HepG2 (cell line): ENCODE measurements around the gene CSN3. TPM values are rescaled to one million over a fixed set of nuclear protein-coding genes. Genes with fewer than 3 reads are reported as not detected.

Experiments used
- CCAR2 ChIP-seq: fragments of 200-400 bp; formaldehyde crosslinking; optimal IDR thresholded peaks from 2 replicates; pipeline ENCODE3; 2018; ENCODE audit warnings: low read depth, mild to moderate bottlenecking, low read length, moderate library complexity
- EZH2 ChIP-seq: conservative IDR thresholded peaks from 2 replicates; pipeline ENCODE4 v1.6.1; 2012; ENCODE audit warnings: mild to moderate bottlenecking, low read depth, low read length, moderate library complexity
- GMEB2 ChIP-seq: IDR thresholded peaks from 2 replicates; pipeline ENCODE4 v1.6.1; 2016; ENCODE audit warnings: missing biosample characterization, missing genetic modification reagents, low read depth
- HES4 ChIP-seq: sonication (generic); formaldehyde crosslinking; IDR thresholded peaks from 2 replicates; pipeline ENCODE4 v1.9.0; 2021; ENCODE audit warnings: mild to moderate bottlenecking, missing genetic modification reagents, borderline replicate concordance
- MED8 ChIP-seq: sonication (generic); formaldehyde crosslinking; IDR thresholded peaks from 2 replicates; pipeline ENCODE4 v1.8.1; 2023; ENCODE audit warnings: mild to moderate bottlenecking, missing genetic modification reagents; ENCODE audit not compliant: insufficient replicate concordance
- PHF8 ChIP-seq: sonication (generic); formaldehyde crosslinking; IDR thresholded peaks from 2 replicates; pipeline ENCODE4 v1.5.0; 2020; ENCODE audit warnings: missing genetic modification reagents
- POLR2A ChIP-seq, 2 experiments: IDR thresholded peaks; 2 replicates each; pipeline ENCODE4 v1.6.1; 2011; ENCODE audit warnings: low read depth in 2 of 2, low read length in 2 of 2, mild to moderate bottlenecking in 1 of 2, moderate library complexity in 1 of 2; ENCODE audit not compliant: insufficient read depth in 1 of 2
- SOX5 ChIP-seq: IDR thresholded peaks from 2 replicates; pipeline ENCODE4 v1.6.1; 2016; ENCODE audit warnings: borderline replicate concordance
- SOX6 ChIP-seq, 2 experiments: fragments of 450-650 bp in 1 of 2; sonication (generic) in 1 of 2; formaldehyde crosslinking in 1 of 2; IDR thresholded peaks; 2 replicates each; pipeline versions ENCODE4 v1.4.0 to v1.6.1; 2017 to 2020; ENCODE audit warnings: antibody characterized with exemption in 1 of 2, mild to moderate bottlenecking in 1 of 2, missing genetic modification reagents in 1 of 2
- ZBED4 ChIP-seq: sonication (generic); formaldehyde crosslinking; IDR thresholded peaks from 2 replicates; pipeline ENCODE4 v1.4.0; 2020; ENCODE audit warnings: missing genetic modification reagents, borderline replicate concordance
- ZFP62 ChIP-seq: sonication (generic); formaldehyde crosslinking; IDR thresholded peaks from 2 replicates; pipeline ENCODE4 v1.4.0; 2020; ENCODE audit warnings: missing genetic modification reagents
- ZNF572 ChIP-seq: sonication (generic); formaldehyde crosslinking; IDR thresholded peaks from 2 replicates; pipeline ENCODE4 v1.5.1; 2020; ENCODE audit warnings: mild to moderate bottlenecking, missing genetic modification reagents
- polyA plus RNA-seq, 8 experiments: library from polyadenylated mRNA; depleted of rRNA in 3 of 8; stranded (reverse) in 7 of 8; unstranded in 1 of 8; fragments of >200 nt; fragmentation: Illumina TruSeq in 4 of 8; extraction: Trizol in 4 of 8; gene quantifications; 2 replicates each; pipeline versions ENCODE4 v1.2.1 to v1.2.3, GENCODE V29; 2011 to 2016; ENCODE audit warnings: low read depth in 4 of 8, missing spikeins in 1 of 8, mixed read lengths in 1 of 8; ENCODE audit not compliant: insufficient read depth in 1 of 8
- total RNA-seq, 5 experiments: library from RNA; depleted of rRNA; stranded (reverse); fragments of >200 nt; fragmentation: Illumina TruSeq; extraction: Trizol; gene quantifications; 2 replicates each; pipeline ENCODE4 v1.2.3, GENCODE V29; 2016; ENCODE audit warnings: low read depth in 1 of 5
- TF ChIP-seq, protein P1 (sequence below): sonication (generic); formaldehyde crosslinking; IDR thresholded peaks from 2 replicates; pipeline ENCODE4 v1.4.0; 2020; ENCODE audit warnings: mild to moderate bottlenecking, missing genetic modification reagents
- TF ChIP-seq, protein P2 (sequence below): sonication (generic); formaldehyde crosslinking; IDR thresholded peaks from 2 replicates; pipeline ENCODE4 v1.4.0; 2020; ENCODE audit warnings: missing genetic modification reagents

The CSN3 gene
- total and polyA plus RNA-seq, 2 of the 13 experiments (the other 11 are each of a cell fraction or from before 2014, with no cell fraction given) = not detected

- TF ChIP-seq ZBED4 (no peak), MED8 (CRISPR knock-in tag) (no peak), CCAR2 (no peak), SOX5 (CRISPR knock-in tag) (0 out of 2 replicates have a peak, but pooled peaks have one; percentile 13), ZNF572 (CRISPR knock-in tag) (no peak), EZH2 (no peak), POLR2A (IDR thresholded peaks at IDR 0.05; ENCODE audit: insufficient read depth in 1 of 2, low read depth in 2 of 2, low read length in 2 of 2) (no peak), GMEB2 (CRISPR knock-in tag) (no peak), SOX6 (IDR thresholded peaks at IDR 0.05) (no peak), SOX6 (CRISPR knock-in tag; IDR thresholded peaks at IDR 0.05) (no peak), ZFP62 (CRISPR knock-in tag) (no peak), HES4 (CRISPR knock-in tag) (no peak), PHF8 (peak; percentile 38)
- TF ChIP-seq, protein P1, sequence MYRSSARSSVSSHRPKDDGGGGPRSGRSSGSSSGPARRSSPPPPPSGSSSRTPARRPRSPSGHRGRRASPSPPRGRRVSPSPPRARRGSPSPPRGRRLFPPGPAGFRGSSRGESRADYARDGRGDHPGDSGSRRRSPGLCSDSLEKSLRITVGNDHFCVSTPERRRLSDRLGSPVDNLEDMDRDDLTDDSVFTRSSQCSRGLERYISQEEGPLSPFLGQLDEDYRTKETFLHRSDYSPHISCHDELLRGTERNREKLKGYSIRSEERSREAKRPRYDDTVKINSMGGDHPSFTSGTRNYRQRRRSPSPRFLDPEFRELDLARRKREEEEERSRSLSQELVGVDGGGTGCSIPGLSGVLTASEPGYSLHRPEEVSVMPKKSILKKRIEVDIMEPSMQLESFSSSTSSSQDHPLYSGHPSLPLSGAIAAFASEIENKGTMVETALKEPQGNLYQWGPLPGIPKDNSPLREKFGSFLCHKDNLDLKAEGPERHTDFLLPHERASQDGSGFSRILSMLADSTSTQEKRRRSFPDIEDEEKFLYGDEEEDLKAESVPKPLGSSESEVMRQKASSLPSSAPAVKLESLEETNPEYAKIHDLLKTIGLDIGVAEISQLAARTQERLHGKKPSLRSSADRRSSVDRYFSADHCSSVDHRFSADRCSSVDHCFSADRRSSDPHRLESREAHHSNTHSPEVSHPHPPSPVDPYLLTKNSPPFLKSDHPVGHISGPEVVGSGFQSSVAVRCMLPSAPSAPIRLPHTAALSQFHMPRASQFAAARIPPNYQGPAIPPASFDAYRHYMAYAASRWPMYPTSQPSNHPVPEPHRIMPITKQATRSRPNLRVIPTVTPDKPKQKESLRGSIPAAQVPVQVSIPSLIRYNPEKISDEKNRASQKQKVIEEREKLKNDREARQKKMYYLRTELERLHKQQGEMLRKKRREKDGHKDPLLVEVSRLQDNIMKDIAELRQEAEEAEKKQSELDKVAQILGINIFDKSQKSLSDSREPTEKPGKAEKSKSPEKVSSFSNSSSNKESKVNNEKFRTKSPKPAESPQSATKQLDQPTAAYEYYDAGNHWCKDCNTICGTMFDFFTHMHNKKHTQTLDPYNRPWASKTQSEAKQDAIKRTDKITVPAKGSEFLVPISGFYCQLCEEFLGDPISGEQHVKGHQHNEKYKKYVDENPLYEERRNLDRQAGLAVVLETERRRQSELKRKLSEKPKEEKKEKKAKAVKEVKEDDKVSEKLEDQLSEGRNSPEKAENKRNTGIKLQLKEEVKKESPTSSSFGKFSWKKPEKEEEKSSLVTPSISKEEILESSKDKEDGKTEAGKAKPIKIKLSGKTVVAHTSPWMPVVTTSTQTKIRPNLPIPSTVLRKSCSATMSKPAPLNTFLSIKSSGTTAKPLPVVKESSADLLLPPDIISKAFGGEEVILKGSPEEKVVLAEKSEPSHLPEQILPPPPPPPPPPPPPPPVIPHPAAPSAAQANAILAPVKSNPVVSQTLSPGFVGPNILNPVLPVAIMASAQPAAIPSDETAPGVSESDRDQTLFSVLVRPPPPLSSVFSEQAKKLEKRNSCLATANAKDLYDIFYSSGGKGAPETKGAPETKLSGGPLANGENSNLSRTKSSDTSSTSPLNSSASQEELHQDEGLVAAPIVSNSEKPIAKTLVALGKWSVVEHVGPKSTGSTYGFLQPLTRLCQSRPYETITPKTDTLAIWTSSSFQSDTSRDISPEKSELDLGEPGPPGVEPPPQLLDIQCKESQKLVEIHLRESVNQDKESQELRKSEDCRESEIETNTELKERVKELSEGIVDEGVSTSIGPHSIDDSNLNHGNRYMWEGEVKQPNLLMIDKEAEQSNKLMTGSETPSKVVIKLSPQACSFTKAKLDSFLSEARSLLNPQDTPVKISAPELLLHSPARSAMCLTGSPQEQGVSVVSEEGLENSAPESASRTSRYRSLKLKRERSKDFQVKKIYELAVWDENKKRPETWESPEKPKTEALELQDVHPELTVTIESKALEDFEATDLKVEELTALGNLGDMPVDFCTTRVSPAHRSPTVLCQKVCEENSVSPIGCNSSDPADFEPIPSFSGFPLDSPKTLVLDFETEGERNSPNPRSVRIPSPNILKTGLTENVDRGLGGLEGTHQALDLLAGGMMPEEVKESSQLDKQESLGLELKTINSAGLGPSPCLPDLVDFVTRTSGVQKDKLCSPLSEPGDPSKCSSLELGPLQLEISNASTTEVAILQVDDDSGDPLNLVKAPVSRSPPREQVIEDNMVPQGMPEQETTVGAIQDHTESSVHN (CRISPR knock-in tag) = no peak
- TF ChIP-seq, protein P2, sequence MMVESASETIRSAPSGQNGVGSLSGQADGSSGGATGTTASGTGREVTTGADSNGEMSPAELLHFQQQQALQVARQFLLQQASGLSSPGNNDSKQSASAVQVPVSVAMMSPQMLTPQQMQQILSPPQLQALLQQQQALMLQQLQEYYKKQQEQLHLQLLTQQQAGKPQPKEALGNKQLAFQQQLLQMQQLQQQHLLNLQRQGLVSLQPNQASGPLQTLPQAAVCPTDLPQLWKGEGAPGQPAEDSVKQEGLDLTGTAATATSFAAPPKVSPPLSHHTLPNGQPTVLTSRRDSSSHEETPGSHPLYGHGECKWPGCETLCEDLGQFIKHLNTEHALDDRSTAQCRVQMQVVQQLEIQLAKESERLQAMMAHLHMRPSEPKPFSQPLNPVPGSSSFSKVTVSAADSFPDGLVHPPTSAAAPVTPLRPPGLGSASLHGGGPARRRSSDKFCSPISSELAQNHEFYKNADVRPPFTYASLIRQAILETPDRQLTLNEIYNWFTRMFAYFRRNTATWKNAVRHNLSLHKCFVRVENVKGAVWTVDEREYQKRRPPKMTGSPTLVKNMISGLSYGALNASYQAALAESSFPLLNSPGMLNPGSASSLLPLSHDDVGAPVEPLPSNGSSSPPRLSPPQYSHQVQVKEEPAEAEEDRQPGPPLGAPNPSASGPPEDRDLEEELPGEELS = 0 out of 2 replicates have a peak, but pooled peaks have one; percentile 25
These were observed 44.6 kb upstream of the CSN3 start (continued) for GRCh38 chr4:70197842-70198241.
